ENCODE results near the gene SPTLC3.

Gene SPTLC3

GRCh38 chr20:13031751-13032150 is 23.0 kb downstream of the SPTLC3 start:
- no peak for TF ChIP-seq CTCF (IDR thresholded peaks at IDR 0.05; ENCODE audit: low read depth, low read length)
- no peak for DNase-seq (ENCODE audit: extremely low read depth, low read depth)

- no peak for DNase-seq (ENCODE audit: extremely low read depth, low read depth)
- no peak for TF ChIP-seq CTCF (IDR thresholded peaks at IDR 0.05; ENCODE audit: low read depth, low read length)
These were observed 25.3 kb downstream of the SPTLC3 start for GRCh38 chr20:13034115-13034514.

GRCh38 chr20:13034936-13035335 is 26.2 kb downstream of the SPTLC3 start:
- no peak for DNase-seq (ENCODE audit: extremely low read depth, low read depth)
- TF ChIP-seq CTCF (IDR thresholded peaks at IDR 0.05; ENCODE audit: low read depth, low read length), result no peak

GRCh38 chr20:13035399-13036152 is 26.8 kb downstream of the SPTLC3 start:
- DNase-seq (ENCODE audit: extremely low read depth, low read depth), result no peak
- TF ChIP-seq CTCF (IDR thresholded peaks at IDR 0.05; ENCODE audit: low read depth, low read length), result no peak

GRCh38 chr20:13037727-13038126 is 29.0 kb downstream of the SPTLC3 start:
- TF ChIP-seq CTCF (IDR thresholded peaks at IDR 0.05; ENCODE audit: low read depth, low read length), result no peak
- no peak for DNase-seq (ENCODE audit: extremely low read depth, low read depth)

DNA sequence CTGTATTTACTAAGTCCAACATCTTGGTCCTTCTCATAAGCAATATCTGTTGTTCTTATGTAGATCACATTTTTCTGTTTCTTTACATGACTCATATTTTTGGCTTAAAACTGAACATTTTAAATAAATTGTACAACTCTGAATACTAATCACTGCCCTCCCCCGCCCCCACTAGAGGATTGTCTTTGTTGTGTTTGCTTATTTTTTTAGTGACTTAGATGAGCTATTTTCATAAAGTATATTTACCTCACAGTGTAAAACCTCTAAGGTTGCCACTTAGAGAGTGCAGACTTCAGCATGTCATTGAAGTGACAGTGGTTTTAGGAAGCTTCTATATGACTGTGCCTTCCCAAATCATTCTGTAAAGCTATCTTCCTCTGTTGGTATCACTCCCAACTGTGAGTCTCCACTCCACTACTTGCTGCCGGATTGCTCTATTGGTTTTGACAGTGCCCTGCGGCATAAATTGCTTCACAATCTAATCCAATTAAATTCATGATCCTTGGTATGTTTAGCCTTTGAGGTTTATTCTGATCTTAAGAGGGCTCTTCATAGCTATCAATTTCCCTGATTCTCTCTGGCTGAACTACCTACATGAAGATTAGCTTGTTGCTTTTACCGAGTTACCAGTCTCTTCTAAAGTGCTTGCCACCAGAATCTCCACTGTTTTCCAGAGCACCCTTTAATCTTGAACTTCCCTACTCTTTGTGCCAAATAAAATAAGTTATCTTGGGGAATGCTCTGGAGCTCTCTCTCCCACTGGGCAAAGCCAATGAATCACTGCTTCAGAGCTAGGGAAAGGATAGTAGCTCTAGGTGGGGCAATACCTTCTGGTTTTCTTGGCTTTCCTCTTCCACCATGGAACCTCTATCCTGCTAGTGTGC is 33.0 kb downstream of the SPTLC3 start:
- no peak for DNase-seq (ENCODE audit: extremely low read depth, low read depth)
- no peak for TF ChIP-seq CTCF (IDR thresholded peaks at IDR 0.05; ENCODE audit: low read depth, low read length)

DNA sequence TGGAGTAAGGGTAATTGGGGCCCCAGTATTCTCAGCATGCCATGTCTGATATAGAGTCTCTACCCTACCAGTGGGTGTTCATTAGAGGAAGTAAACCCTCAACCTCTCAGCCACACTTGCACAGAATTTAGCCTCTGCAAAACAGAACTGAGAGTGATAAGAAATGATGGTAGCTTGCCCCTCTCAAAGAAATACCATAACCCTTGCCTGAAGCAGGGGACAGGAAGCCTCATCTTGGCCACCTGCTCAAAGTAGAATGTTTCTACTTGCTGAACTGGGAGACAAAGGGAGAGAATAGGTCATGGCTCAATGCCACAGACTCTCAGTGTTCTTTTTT is 33.7 kb downstream of the SPTLC3 start:
- TF ChIP-seq CTCF (IDR thresholded peaks at IDR 0.05; ENCODE audit: low read depth, low read length), result no peak
- no peak for DNase-seq (ENCODE audit: extremely low read depth, low read depth)

Data from AG09319 (cell line).